Bronchial epithelial cell (primary cell): ENCODE measurements around the gene DCBLD2. TPM values are rescaled to one million over a fixed set of nuclear protein-coding genes. Genes with fewer than 3 reads are reported as not detected.
"Not testable (repeated sequence)": the region's sequence is repeated elsewhere in the genome, so short reads cannot be mapped to it uniquely, and the experiment has no call there.

Experiments
- DNase-seq: peaks from one replicate; pipeline ENCODE4 v3.0.0-alpha.2; 2010; ENCODE audit warnings: low read depth
- FAIRE-seq: peaks from 2 replicates; lab custom pipeline; 2011; peaks lifted over from hg19 to GRCh38; lab: Jason Lieb, UNC
- H3K27me3 ChIP-seq: 2 replicates; pipeline ENCODE4 v1.5.1; 2011; ENCODE audit warnings: low read length; ENCODE audit not compliant: control insufficient read depth, insufficient read depth
- H3K36me3 ChIP-seq: 2 replicates; pipeline ENCODE4 v1.5.1; 2011; ENCODE audit warnings: low read length; ENCODE audit not compliant: control insufficient read depth, insufficient read depth
- H3K4me3 ChIP-seq: 2 replicates; pipeline ENCODE4 v1.5.1; 2011; ENCODE audit warnings: mild to moderate bottlenecking, low read depth, low read length, control low read depth
- total RNA-seq: library from RNA; depleted of rRNA; stranded (reverse); fragments of >200 nt; gene quantifications from 2 replicates; pipeline ENCODE4 v1.2.1, GENCODE V29; 2014
- TF ChIP-seq, protein P1 (sequence below): IDR thresholded peaks from 2 replicates; pipeline ENCODE4 v1.5.1; 2011; ENCODE audit warnings: mild to moderate bottlenecking, moderate library complexity, low read length, control low read depth, inconsistent platforms; ENCODE audit not compliant: insufficient read depth, severe bottlenecking

Gene DCBLD2
- total RNA-seq, 1 donor from 2014 or later, result 96.1 TPM

DNA sequence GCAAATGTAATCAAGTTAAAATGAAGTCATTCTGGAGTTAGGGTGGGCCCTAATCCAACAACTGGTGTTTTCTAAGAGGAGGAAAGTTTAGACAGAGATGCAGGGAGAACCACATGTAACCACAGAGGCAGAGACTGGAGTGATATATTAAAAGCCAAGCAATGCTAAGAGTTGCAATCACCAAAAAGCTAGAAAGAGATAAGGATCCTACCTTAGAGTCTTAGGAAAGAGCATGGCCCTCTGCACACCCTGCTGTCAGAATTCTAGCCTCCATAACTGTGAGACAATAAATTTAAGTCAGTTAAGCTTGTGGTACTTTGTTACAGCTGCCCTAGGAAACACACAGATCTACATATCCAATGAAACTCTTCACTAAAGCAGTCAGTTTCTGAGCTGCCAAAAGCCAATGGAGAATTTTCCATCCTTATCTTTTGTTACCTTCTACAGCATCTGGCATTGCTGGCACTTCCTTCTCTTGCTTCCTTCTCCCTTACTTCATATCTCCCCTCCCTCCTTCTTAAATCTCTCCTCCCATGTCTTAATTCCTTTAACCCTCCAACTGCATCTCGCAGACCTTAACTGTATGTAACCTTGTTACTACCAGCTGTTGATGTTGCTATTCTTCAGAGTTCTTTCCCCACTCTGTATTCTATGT lies 11.2 kb downstream of the DCBLD2 start:
- peaks cover 2% of the 10 kb centered on the region for H3K36me3 ChIP-seq
- FAIRE-seq (no peak), DNase-seq (no peak)
- H3K27me3 ChIP-seq, result no peaks in the 10 kb centered on the region
- H3K4me3 ChIP-seq, result no peak overlapping the region
- TF ChIP-seq, protein P1, sequence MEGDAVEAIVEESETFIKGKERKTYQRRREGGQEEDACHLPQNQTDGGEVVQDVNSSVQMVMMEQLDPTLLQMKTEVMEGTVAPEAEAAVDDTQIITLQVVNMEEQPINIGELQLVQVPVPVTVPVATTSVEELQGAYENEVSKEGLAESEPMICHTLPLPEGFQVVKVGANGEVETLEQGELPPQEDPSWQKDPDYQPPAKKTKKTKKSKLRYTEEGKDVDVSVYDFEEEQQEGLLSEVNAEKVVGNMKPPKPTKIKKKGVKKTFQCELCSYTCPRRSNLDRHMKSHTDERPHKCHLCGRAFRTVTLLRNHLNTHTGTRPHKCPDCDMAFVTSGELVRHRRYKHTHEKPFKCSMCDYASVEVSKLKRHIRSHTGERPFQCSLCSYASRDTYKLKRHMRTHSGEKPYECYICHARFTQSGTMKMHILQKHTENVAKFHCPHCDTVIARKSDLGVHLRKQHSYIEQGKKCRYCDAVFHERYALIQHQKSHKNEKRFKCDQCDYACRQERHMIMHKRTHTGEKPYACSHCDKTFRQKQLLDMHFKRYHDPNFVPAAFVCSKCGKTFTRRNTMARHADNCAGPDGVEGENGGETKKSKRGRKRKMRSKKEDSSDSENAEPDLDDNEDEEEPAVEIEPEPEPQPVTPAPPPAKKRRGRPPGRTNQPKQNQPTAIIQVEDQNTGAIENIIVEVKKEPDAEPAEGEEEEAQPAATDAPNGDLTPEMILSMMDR, result no peak

DNA sequence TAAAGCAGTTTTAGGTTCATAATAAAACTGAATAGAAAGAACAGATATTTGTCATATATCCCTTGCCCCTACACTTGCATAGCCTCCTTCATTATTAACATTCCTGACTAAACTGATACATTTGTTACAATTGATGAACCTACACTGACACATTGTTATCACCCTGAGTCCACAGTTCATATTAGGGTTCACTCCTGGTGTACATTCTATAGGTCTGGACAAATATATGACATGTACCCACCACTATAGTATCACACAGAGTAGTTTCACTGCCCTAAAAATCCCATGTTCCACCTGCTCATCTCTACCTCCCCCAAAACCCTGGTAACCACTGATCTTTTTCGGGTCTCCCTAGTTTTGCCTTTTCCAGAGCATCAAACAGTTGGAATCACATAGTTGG lies 13.8 kb downstream of the DCBLD2 start:
- Histone ChIP-seq H3K27me3 (no peaks in the 10 kb centered on the region), H3K36me3 (no peaks in the 10 kb centered on the region), H3K4me3 (no peak overlapping the region)
- FAIRE-seq (no peak), DNase-seq (no peak)
- TF ChIP-seq, protein P1, result no peak

DNA sequence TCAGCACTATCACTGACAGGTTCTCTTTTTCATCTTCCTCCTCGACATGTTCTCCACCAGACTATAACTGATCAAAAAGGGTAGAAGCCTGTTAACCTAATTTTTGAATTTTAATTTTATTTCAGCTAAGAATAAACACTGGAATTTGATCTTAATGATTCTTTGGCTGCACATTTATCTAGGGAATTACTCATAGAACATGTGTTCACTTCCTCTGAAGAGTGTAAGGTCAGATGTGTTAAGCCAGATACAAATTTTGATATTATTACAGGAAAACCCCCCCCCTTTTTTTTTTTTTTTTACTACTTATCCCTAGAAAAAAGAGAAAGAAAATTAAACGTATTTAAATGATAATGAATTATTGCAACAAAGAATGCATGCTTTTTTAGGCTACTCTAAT lies 15.0 kb downstream of the DCBLD2 start:
- Histone ChIP-seq H3K4me3 (no peak overlapping the region), H3K36me3 (no peaks in the 10 kb centered on the region), H3K27me3 (no peaks in the 10 kb centered on the region)
- TF ChIP-seq, protein P1, result no peak
- FAIRE-seq, result no peak
- DNase-seq, result no peak

DNA sequence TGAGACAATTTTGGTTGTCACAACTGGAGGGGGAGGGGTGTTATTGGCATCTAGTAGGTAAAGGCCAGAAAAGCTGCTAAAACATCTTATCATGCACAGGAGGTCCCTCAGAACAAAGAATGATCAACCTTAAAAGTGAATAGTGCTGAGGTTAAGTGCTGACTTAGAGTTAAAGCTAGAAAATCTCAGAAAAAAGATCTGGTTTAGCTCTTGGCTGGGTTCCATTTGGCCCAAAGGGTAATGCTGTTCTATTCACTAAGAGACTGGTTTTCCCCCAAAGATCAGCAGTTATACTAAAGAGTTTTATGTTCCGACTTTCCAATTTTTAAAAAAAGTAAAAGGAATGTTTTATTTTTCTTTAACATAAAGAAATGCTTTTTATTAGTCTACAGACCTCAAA lies 15.6 kb downstream of the DCBLD2 start:
- Histone ChIP-seq H3K4me3 (no peak overlapping the region), H3K27me3 (no peaks in the 10 kb centered on the region), H3K36me3 (no peaks in the 10 kb centered on the region)
- DNase-seq (no peak), FAIRE-seq (no peak)
- TF ChIP-seq, protein P1, result no peak

DNA sequence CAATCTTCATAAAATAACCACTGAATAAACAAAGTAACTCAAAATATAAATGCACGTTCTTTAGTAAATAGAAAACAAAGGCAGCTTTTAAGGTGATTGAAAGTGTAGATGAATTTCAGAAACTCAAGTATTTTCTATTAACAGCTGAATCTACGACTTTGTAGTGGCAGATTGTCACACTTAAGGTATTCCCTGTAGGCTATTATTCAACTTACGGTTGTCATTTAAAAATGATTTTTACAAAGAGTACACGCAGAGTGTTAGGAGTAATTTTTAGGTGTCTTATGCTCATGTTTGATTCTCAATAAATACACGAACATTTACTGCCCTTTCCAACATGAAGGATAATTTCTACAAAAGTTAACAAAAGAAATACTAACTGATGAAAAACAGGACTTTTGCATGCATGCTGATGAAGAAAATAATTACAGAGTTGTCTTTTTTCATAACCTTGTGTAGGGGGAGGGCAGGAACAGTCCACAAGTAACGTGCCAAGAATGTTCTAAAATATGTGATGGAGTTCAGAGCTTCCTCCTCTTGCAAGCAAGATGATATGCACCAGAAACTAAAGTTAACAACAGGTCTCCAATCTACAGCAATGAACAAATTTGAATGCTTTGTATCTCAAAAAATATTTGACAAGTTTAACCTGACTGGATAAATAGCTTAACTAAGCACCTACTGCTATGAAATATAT lies 16.7 kb downstream of the DCBLD2 start:
- no peak for FAIRE-seq
- H3K27me3 ChIP-seq, result no peaks in the 10 kb centered on the region
- TF ChIP-seq, protein P1, result no peak
- no peaks in the 10 kb centered on the region for H3K36me3 ChIP-seq
- DNase-seq, result no peak
- H3K4me3 ChIP-seq, result no peak overlapping the region

DNA sequence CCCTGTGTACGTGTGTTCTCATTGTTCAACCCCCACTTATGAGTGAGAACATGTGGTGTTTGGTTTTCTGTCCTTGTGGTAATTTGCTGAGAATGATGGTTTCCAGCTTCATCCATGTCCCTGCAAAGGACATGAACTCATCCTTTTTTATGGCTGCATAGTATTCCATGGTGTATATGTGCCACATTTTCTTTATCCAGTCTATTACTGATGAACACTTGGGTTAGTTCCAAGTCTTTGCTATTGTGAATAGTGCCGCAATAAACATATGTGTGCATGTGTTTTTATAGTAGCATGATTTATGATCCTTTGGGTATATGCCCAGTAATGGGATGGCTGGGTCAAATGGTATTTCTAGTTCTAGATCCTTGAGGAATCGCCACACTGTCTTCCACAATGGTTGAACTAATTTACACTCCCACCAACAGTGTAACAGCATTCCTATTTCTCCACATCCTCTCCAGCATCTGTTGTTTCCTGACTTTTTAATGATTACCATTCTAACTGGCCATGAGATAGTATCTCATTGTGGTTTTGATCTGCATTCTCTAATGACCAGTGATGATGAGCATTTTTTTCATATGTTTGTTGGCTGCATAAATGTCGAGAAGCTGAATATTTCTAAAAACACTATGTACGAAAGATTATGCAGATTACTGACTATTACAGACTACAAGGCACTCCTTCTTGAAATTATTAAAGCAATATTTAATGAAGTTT lies 18.7 kb downstream of the DCBLD2 start:
- not testable (repeated sequence) for H3K36me3 ChIP-seq, H3K27me3 ChIP-seq, DNase-seq, H3K4me3 ChIP-seq, FAIRE-seq
